ENCODE results near the gene CCDC88C. TPM values are rescaled to one million over a fixed set of nuclear protein-coding genes. Genes with fewer than 3 reads are reported as not detected.

Gene CCDC88C
- total and polyA plus RNA-seq, 4 donors, result 16.5 to 66.0 (median 32.1) TPM

- peaks cover 0 to 27% (median 6%) of the 10 kb centered on the region in 5 donors for H3K4me1 ChIP-seq (ENCODE audit: control insufficient read depth in 5 of 5, insufficient read depth in 5 of 5, low read length in 5 of 5)
- 6 to 9% methylated on average over 19 of the region's 19 CpGs for WGBS, 2 donors
- DNase-seq (no peak), ATAC-seq (ENCODE audit: insufficient read depth, low FRiP score) (no peak)
- peak overlapping the region in 1 of 2 donors; percentile 49 for H3K9ac ChIP-seq (ENCODE audit: insufficient read depth in 1 of 2, low read length in 2 of 2)
- peak overlapping the region; percentile 48 for H3K4me3 ChIP-seq
- TF ChIP-seq CTCF (IDR thresholded peaks at IDR 0.05; ENCODE audit: control extremely low read depth, extremely low read depth), result no peak
- H3K27ac ChIP-seq (ENCODE audit: low read depth in 1 of 2, low read length in 1 of 2), result peak overlapping the region; percentile 15 to 79
- H3K9me3 ChIP-seq (ENCODE audit: control insufficient read depth in 4 of 4, insufficient read depth in 3 of 4, low read length in 3 of 4), result no peaks in the 10 kb centered on the region
- no peaks in the 10 kb centered on the region for H3K36me3 ChIP-seq (ENCODE audit: control insufficient read depth in 4 of 4, insufficient read depth in 4 of 4, low read length in 4 of 4)
- peaks cover 0 to 8% (median 2%) of the 10 kb centered on the region in 3 donors for H3K27me3 ChIP-seq (ENCODE audit: control insufficient read depth in 3 of 3, insufficient read depth in 3 of 3, low read length in 2 of 3)
Observed at GRCh38 chr14:91416744-91417119, 888 bp downstream of the CCDC88C start.

- Histone ChIP-seq H3K27ac (ENCODE audit: low read depth in 1 of 2, low read length in 1 of 2) (peak overlapping the region in 1 of 2 donors; percentile 79), H3K36me3 (ENCODE audit: control insufficient read depth in 4 of 4, insufficient read depth in 4 of 4, low read length in 4 of 4) (no peaks in the 10 kb centered on the region), H3K4me1 (ENCODE audit: control insufficient read depth in 5 of 5, insufficient read depth in 5 of 5, low read length in 5 of 5) (peaks cover 0 to 27% (median 6%) of the 10 kb centered on the region in 5 donors), H3K4me3 (peak overlapping the region; percentile 48), H3K27me3 (ENCODE audit: control insufficient read depth in 3 of 3, insufficient read depth in 3 of 3, low read length in 2 of 3) (peaks cover 0 to 8% (median 2%) of the 10 kb centered on the region in 3 donors), H3K9ac (ENCODE audit: insufficient read depth in 1 of 2, low read length in 2 of 2) (peak overlapping the region in 1 of 2 donors; percentile 49), H3K9me3 (ENCODE audit: control insufficient read depth in 4 of 4, insufficient read depth in 3 of 4, low read length in 3 of 4) (no peaks in the 10 kb centered on the region)
- no peak for TF ChIP-seq CTCF (IDR thresholded peaks at IDR 0.05; ENCODE audit: control extremely low read depth, extremely low read depth)
- ATAC-seq (ENCODE audit: insufficient read depth, low FRiP score) (no peak), DNase-seq (no peak)
- 15 to 25% methylated on average over 18 of the region's 18 CpGs for WGBS, 2 donors
Observed at GRCh38 chr14:91415794-91416743, 1.6 kb downstream of the CCDC88C start.

GRCh38 chr14:91414475-91414833 lies 3.2 kb downstream of the CCDC88C start:
- DNase-seq, result no peak
- no peak for TF ChIP-seq CTCF (IDR thresholded peaks at IDR 0.05; ENCODE audit: control extremely low read depth, extremely low read depth)
- 81 to 83% methylated on average over 3 of the region's 3 CpGs for WGBS, 2 donors
- Histone ChIP-seq H3K9me3 (ENCODE audit: control insufficient read depth in 4 of 4, insufficient read depth in 3 of 4, low read length in 3 of 4) (no peaks in the 10 kb centered on the region), H3K4me1 (ENCODE audit: control insufficient read depth in 5 of 5, insufficient read depth in 5 of 5, low read length in 5 of 5) (peaks cover 0 to 33% (median 6%) of the 10 kb centered on the region in 5 donors), H3K36me3 (ENCODE audit: control insufficient read depth in 4 of 4, insufficient read depth in 4 of 4, low read length in 4 of 4) (no peaks in the 10 kb centered on the region), H3K9ac (ENCODE audit: insufficient read depth in 1 of 2, low read length in 2 of 2) (no peak overlapping the region), H3K4me3 (no peak overlapping the region), H3K27me3 (ENCODE audit: control insufficient read depth in 3 of 3, insufficient read depth in 3 of 3, low read length in 2 of 3) (peaks cover 0 to 8% (median 2%) of the 10 kb centered on the region in 3 donors), H3K27ac (ENCODE audit: low read depth in 1 of 2, low read length in 1 of 2) (peak overlapping the region in 1 of 2 donors; percentile 17)
- no peak for ATAC-seq (ENCODE audit: insufficient read depth, low FRiP score)

Measured in lung (tissue), 12 donors.